Measurements from ENCODE around the gene ACTL9.

The ACTL9 gene

DNA sequence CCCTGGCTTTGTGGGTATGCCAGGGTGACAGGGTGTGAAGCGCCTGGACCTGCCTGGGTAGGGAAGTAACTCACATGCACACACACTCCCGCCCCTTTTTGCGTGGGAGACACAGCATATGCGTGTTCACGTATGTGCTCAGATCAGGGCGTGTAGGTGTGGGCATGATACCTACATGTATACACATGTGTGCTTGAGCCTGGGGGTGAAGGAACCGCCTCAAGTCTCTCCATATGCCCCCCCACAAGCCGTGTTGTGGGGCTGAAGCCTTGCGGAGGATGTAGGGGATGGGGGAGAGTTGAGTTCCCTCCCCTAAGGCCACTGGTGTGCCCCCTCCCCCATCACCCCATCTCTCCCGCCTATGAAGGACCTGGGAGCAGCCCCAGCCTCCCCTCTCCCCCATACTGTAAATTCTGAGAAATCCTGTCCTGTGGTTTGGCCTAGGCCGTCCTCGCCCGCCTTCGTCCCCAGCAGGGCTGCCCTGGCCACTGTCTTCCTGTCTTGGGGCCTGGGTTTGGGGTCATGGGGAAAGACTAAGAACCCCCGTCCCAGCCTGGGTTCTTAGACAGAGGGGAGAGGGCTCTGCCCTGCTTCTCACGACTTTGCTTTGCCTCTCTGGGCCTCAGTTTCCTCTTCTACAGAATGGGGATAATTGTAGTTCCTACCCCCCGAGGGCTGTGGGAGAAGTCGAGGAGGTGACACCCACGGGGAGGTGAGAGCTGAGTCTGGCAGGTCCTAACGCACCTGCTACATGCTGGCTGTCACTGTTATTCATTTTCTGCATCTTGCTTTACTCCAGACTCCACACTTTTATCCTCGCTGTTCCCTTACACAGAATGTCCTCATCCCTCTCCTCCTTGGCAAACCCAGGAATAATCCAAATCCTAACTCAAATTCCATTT, 14.3 kb downstream of the ACTL9 start:
- H3K4me1 ChIP-seq (ENCODE audit: insufficient read depth, poor library complexity, severe bottlenecking), result no peaks in the 10 kb centered on the region
- TF ChIP-seq, protein P1, sequence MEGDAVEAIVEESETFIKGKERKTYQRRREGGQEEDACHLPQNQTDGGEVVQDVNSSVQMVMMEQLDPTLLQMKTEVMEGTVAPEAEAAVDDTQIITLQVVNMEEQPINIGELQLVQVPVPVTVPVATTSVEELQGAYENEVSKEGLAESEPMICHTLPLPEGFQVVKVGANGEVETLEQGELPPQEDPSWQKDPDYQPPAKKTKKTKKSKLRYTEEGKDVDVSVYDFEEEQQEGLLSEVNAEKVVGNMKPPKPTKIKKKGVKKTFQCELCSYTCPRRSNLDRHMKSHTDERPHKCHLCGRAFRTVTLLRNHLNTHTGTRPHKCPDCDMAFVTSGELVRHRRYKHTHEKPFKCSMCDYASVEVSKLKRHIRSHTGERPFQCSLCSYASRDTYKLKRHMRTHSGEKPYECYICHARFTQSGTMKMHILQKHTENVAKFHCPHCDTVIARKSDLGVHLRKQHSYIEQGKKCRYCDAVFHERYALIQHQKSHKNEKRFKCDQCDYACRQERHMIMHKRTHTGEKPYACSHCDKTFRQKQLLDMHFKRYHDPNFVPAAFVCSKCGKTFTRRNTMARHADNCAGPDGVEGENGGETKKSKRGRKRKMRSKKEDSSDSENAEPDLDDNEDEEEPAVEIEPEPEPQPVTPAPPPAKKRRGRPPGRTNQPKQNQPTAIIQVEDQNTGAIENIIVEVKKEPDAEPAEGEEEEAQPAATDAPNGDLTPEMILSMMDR (IDR thresholded peaks at IDR 0.05; ENCODE audit: poor library complexity, severe bottlenecking), result no peak

DNA sequence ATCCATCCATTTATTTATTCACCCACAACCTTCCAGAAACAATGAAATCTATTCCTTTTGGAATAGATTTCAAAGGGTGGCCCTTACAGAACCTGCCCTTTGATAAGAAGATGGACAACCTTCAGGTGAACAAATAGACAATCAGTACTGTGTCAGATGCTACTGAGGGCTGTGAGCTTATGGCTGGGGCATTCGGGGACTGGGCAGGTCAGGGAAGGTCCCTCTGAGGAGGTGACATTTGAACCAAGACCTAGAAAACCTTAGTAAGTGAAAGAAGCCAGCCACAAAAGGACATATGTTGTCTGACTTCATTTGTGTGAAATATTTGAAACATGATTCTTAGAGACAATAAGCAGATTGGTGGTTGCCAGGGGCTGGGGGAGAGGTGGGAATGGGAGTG, 15.7 kb downstream of the ACTL9 start:
- Histone ChIP-seq H3K9me3 (ENCODE audit: severe bottlenecking) (no peaks in the 10 kb centered on the region), H3K27ac (ENCODE audit: poor library complexity, severe bottlenecking) (no peak overlapping the region), H3K27me3 (ENCODE audit: insufficient read depth, poor library complexity, severe bottlenecking) (no peaks in the 10 kb centered on the region), H3K4me3 (ENCODE audit: severe bottlenecking) (no peak overlapping the region), H3K36me3 (ENCODE audit: low read depth) (no peaks in the 10 kb centered on the region), H3K4me1 (ENCODE audit: insufficient read depth, poor library complexity, severe bottlenecking) (no peaks in the 10 kb centered on the region)
- no peak for ATAC-seq (ENCODE audit: low read depth)
- TF ChIP-seq, protein P1 (IDR thresholded peaks at IDR 0.05; ENCODE audit: poor library complexity, severe bottlenecking), result no peak
- DNase-seq (ENCODE audit: low spot score), result no peak

More for the DNA sequence above, 14.3 kb downstream of the ACTL9 start:
- DNase-seq (ENCODE audit: low spot score), result no peak
- H3K36me3 ChIP-seq (ENCODE audit: low read depth), result no peaks in the 10 kb centered on the region
- H3K27ac ChIP-seq (ENCODE audit: poor library complexity, severe bottlenecking), result no peak overlapping the region
- H3K9me3 ChIP-seq (ENCODE audit: severe bottlenecking), result no peaks in the 10 kb centered on the region
- no peak for ATAC-seq (ENCODE audit: low read depth)
- H3K27me3 ChIP-seq (ENCODE audit: insufficient read depth, poor library complexity, severe bottlenecking), result no peaks in the 10 kb centered on the region
- no peak overlapping the region for H3K4me3 ChIP-seq (ENCODE audit: severe bottlenecking)

DNA sequence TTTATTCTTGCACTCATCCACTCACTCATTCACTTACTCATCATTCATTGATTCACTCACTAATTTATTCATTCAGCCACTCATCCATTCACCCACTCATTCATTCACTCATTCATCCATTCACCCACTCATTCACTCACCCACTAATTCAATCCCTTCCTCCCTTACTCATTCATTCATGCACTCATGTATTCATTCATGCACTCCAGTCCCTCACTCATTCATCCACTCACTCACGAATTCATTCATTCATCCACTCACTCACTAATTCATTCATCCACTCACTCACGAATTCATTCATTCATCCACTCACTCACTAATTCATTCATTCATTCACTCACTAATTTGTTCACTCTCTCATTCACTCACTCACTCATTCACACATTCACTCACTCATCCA, 16.1 kb downstream of the ACTL9 start:
- H3K27me3 ChIP-seq (ENCODE audit: insufficient read depth, poor library complexity, severe bottlenecking), result no peaks in the 10 kb centered on the region
- no peaks in the 10 kb centered on the region for H3K4me1 ChIP-seq (ENCODE audit: insufficient read depth, poor library complexity, severe bottlenecking)
- ATAC-seq (ENCODE audit: low read depth) (no peak), DNase-seq (ENCODE audit: low spot score) (no peak)
- no peaks in the 10 kb centered on the region for H3K9me3 ChIP-seq (ENCODE audit: severe bottlenecking)
- H3K4me3 ChIP-seq (ENCODE audit: severe bottlenecking), result no peak overlapping the region
- TF ChIP-seq, protein P1 (IDR thresholded peaks at IDR 0.05; ENCODE audit: poor library complexity, severe bottlenecking), result no peak
- no peak overlapping the region for H3K27ac ChIP-seq (ENCODE audit: poor library complexity, severe bottlenecking)
- no peaks in the 10 kb centered on the region for H3K36me3 ChIP-seq (ENCODE audit: low read depth)

DNA sequence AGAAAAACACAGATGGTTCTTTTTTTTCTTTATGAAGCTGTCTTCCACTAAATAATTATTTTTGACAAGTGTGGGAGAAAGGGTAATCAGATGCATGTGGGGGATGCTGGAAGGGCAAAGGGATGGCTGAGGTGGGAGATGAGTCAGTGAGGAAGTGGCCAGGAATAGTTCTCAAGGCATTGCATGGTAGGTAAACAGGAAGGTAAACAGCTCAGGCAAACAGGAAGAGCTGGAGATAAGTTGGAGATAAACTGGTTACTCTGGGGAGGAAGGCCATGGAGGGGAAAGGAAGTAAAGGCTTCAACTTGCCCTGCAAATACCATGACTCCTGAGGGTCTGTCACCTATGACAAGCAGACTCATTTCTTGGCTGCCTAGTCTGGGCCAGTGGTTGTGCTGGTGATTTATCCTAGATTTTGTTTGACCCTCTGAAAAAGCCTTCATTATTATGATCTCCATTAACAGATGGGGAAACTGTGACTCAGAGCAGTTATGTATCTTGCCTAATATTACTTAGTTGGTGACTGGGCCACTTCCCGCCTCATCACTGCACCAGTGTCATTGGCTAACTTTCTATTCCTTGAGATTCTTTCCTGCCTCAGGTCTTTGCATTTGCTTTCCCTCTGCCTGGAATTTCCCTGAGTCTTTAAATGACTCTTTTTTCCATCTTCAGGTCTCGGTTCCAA, 17.1 kb downstream of the ACTL9 start:
- Histone ChIP-seq H3K4me3 (ENCODE audit: severe bottlenecking) (no peak overlapping the region), H3K27me3 (ENCODE audit: insufficient read depth, poor library complexity, severe bottlenecking) (no peaks in the 10 kb centered on the region), H3K9me3 (ENCODE audit: severe bottlenecking) (no peaks in the 10 kb centered on the region), H3K36me3 (ENCODE audit: low read depth) (no peaks in the 10 kb centered on the region), H3K4me1 (ENCODE audit: insufficient read depth, poor library complexity, severe bottlenecking) (no peaks in the 10 kb centered on the region), H3K27ac (ENCODE audit: poor library complexity, severe bottlenecking) (no peak overlapping the region)
- DNase-seq (ENCODE audit: low spot score), result no peak
- TF ChIP-seq, protein P1 (IDR thresholded peaks at IDR 0.05; ENCODE audit: poor library complexity, severe bottlenecking), result no peak
- no peak for ATAC-seq (ENCODE audit: low read depth)

Measured in RWPE2 (cell line).